Esophagus (tissue), 2 donors: Measurements from ENCODE around the gene TRPM5. TPM values are rescaled to one million over a fixed set of nuclear protein-coding genes. Genes with fewer than 3 reads are reported as not detected.

Source experiments
- H3K27ac ChIP-seq, 2 donors: one replicate each; pipeline ENCODE4 v1.5.1; 2013; ENCODE audit warnings: low read depth in 2 of 2, mild to moderate bottlenecking in 2 of 2, inconsistent platforms in 1 of 2, low read length in 1 of 2, moderate library complexity in 1 of 2
- H3K27me3 ChIP-seq, 2 donors: one replicate each; pipeline ENCODE4 v1.6.1; 2013; ENCODE audit warnings: low read length in 2 of 2, control low read depth in 1 of 2, mild to moderate bottlenecking in 1 of 2; ENCODE audit not compliant: insufficient read depth in 2 of 2, control insufficient read depth in 1 of 2
- H3K36me3 ChIP-seq, 2 donors: one replicate each; pipeline ENCODE4 v1.6.1; 2013; ENCODE audit warnings: low read length in 1 of 2; ENCODE audit not compliant: control insufficient read depth in 2 of 2, insufficient read depth in 2 of 2
- H3K4me1 ChIP-seq, 2 donors: one replicate each; pipeline ENCODE4 v1.6.1; 2013; ENCODE audit warnings: low read length in 1 of 2; ENCODE audit not compliant: control insufficient read depth in 2 of 2, insufficient read depth in 2 of 2
- H3K4me3 ChIP-seq, 2 donors: one replicate each; pipeline ENCODE4 v1.5.1; 2013; ENCODE audit warnings: low read length in 2 of 2, mild to moderate bottlenecking in 2 of 2, low read depth in 1 of 2, moderate library complexity in 1 of 2
- H3K9me3 ChIP-seq, 2 donors: one replicate each; pipeline ENCODE4 v1.6.1; 2013; ENCODE audit warnings: mild to moderate bottlenecking in 2 of 2, low read depth in 1 of 2, low read length in 1 of 2, moderate library complexity in 1 of 2; ENCODE audit not compliant: control insufficient read depth in 2 of 2, insufficient read depth in 1 of 2
- WGBS, 2 donors: extraction: QIAGEN DNeasy Blood & Tissue Kit; methylation state at CpG; one replicate each; pipeline ENCODE4 v1.1.7; 2013; 5-methylcytosine and 5-hydroxymethylcytosine counted together
- polyA plus RNA-seq, 2 donors: library from polyadenylated mRNA; stranded (reverse); fragments of 200-250 nt; gene quantifications; one replicate each; pipeline ENCODE4 v1.2.3, GENCODE V29; 2013
- donor health status: healthy with polysubstance abuse.
- donor health status: Bipolar disorder and iron deficiency.

TRPM5 gene
- polyA plus RNA-seq, 2 donors = 0.01 TPM; not detected in 1

DNA sequence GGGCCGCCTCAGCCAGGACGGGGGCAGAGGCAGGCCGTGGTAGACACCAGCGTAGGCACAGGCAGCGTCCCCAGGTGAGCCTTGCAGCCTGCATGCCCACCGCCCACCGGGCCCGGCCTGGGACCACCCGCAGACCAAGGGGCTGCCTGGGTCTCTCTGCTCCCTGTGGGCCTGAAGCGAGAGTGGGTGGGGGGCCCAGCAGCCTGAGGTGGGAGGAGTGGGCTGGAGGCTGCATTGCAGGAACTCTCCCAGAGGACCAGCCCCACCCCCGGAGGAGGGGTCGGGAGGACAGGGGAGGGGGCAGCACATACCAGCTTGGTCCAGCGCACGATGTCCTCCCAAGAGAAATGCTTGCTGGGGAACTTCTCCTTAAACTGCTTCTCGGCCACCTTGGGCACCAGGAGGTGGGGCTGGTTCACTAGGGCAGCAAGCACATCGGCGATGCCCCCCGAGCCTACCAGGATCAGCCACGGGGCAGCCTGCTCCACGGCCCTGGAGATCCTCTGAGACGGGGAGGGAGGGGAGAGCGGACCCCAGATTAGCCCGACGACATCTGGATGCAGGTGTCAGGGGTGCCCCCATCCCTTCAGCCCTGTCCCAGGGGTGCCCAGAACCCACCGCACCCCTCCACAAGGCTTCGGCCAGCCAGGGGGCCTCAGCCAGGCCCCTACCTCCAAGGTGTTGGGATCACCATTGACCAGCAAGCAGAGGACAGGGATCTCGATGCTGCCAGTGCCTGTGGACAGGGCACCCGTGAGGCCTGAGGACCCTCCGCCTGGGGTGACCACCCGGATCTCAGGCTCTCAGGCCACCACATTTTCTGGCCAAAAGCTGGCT lies 26.2 kb downstream of the TRPM5 start:
- H3K4me3 ChIP-seq = no peak overlapping the region
- H3K36me3 ChIP-seq = no peaks in the 10 kb centered on the region
- no peak overlapping the region for H3K27ac ChIP-seq
- H3K9me3 ChIP-seq = no peaks in the 10 kb centered on the region
- 72 to 81% methylated on average over 30 of the region's 30 CpGs for WGBS, 2 donors
- peaks cover 0 to 4% of the 10 kb centered on the region in 2 donors for H3K4me1 ChIP-seq
- H3K27me3 ChIP-seq = peaks cover 0 to 3% of the 10 kb centered on the region in 2 donors

- H3K36me3 ChIP-seq = no peaks in the 10 kb centered on the region
- no peaks in the 10 kb centered on the region for H3K9me3 ChIP-seq
- H3K4me1 ChIP-seq = peaks cover 0 to 4% of the 10 kb centered on the region in 2 donors
- peaks cover 0 to 3% of the 10 kb centered on the region in 2 donors for H3K27me3 ChIP-seq
- H3K4me3 ChIP-seq = no peak overlapping the region
- H3K27ac ChIP-seq = no peak overlapping the region
- 69 to 74% methylated on average over 18 of the region's 18 CpGs for WGBS, 2 donors
Measured at GRCh38 chr11:2416765-2417164, 27.5 kb downstream of the TRPM5 start.

DNA sequence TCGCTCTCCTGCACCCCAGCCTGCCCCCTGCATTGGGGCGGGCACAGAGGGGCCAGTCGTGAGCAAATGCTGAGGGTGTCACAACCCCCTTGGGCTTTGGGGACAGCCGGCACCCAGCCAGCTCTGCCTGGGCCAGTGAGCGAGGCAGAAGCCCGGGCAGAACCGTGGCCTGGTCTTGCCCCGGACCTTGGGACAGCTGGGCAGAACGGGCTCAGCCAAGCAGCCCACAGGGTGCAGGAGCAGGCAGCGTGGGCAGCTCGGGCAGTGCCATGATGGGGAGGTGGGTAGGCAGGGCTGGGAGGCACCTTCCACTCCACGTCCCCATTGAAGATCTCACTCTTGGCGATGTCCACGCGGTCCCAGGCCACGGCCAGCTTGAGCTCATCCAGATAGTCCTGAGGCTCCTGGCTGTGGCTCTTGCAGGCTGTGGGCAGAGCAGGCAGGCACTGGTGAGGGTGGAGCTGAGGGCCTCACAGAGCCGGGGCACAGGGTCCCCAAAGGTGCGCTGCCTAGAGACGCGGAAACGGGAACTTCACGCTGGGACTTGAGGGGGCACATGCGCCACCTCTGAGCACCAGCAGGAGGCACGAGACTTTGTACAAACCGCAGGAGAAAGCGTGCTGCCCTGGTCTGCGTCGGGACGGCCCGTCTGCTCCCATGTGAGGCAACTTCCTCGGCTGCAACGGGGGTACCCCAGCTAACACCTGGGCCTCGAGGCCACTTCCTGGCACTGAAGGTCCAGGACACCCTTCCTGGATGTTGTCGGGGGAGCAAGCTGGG lies 28.5 kb downstream of the TRPM5 start:
- no peak overlapping the region for H3K4me3 ChIP-seq
- WGBS, 2 donors = 78 to 81% methylated on average over 34 of the region's 34 CpGs
- H3K27ac ChIP-seq = no peak overlapping the region
- peaks cover 0 to under 1% of the 10 kb centered on the region in 2 donors for H3K27me3 ChIP-seq
- no peaks in the 10 kb centered on the region for H3K9me3 ChIP-seq
- peaks cover 0 to 4% of the 10 kb centered on the region in 2 donors for H3K4me1 ChIP-seq
- no peaks in the 10 kb centered on the region for H3K36me3 ChIP-seq

GRCh38 chr11:2415171-2415570 lies 29.1 kb downstream of the TRPM5 start:
- Histone ChIP-seq H3K4me3 (no peak overlapping the region), H3K9me3 (no peaks in the 10 kb centered on the region), H3K36me3 (no peaks in the 10 kb centered on the region), H3K4me1 (peaks cover 0 to 2% of the 10 kb centered on the region in 2 donors), H3K27me3 (no peaks in the 10 kb centered on the region), H3K27ac (no peak overlapping the region)
- WGBS, 2 donors = 82 to 84% methylated on average over 27 to 28 of the region's 28 CpGs

DNA sequence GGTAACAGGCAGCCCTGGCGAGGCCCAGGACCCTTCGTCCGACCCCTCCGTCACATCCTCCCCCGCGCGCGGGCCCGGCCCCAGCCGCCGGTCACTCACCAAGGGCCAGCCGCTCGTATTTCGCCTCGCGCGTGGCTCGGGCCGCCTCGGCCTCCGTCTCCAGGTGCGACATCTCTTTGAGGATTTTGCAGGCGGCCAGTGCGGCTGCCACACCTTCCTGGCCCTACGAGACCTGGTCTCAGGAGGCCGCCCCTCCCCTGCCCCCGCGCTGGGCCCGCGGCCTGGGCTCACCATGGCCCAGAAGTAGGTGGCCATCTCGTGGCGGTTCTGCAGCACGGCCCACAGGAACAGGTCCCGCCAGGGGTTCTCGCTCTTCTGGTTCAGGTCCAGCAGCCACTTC lies 29.7 kb downstream of the TRPM5 start:
- Histone ChIP-seq H3K4me3 (no peak overlapping the region), H3K36me3 (no peaks in the 10 kb centered on the region), H3K27ac (no peak overlapping the region), H3K9me3 (no peaks in the 10 kb centered on the region), H3K4me1 (no peaks in the 10 kb centered on the region), H3K27me3 (no peaks in the 10 kb centered on the region)
- WGBS, 2 donors = 84 to 87% methylated on average over 35 of the region's 35 CpGs

DNA sequence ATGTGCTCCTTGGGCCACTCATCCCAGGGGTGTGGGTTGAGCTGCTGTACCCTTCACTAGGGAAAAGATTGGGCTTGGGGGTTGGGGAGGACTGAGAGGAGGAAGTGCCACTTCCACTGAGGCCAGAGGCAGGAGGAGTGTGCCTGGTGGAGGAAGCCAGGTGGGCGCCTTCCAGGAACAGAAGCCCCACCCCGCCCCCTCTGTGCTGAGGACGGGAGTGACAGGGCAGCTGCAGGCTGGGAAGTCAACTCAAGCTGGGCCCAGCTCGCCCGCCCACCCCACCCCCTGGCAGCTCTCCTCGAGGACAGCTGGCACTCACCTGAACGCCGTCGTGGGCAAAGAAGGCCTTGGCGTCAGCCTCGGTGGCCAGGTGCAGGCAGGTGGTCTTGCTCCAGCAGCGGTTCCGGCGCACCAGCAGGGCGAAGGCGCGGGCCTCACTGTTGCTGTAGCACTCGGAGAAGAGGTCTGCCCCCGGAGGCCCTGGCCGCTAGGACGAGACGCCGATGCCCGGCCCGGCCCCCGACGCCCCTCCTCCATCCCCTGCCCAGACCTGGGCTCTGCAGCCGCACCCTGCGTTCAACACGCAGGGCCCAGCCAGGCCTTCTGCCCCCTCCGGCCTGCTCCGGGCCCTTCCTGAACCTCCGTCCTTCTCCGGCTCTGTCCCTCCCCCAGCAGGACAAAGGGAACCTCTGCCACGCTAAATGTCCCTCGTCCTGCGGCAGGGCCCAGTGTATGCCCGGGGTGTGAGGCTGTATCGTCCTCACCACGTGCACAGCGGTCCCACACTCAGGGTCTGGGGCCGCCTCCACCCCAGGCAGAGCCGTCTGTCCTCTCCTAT lies 30.4 kb downstream of the TRPM5 start:
- no peak overlapping the region for H3K27ac ChIP-seq
- no peaks in the 10 kb centered on the region for H3K36me3 ChIP-seq
- H3K9me3 ChIP-seq = no peaks in the 10 kb centered on the region
- H3K27me3 ChIP-seq = no peaks in the 10 kb centered on the region
- H3K4me3 ChIP-seq = no peak overlapping the region
- no peaks in the 10 kb centered on the region for H3K4me1 ChIP-seq
- WGBS, 2 donors = 80 to 82% methylated on average over 39 to 43 of the region's 43 CpGs

- WGBS, 2 donors = 84 to 88% methylated on average over 6 of the region's 6 CpGs
- Histone ChIP-seq H3K4me3 (no peak overlapping the region), H3K27ac (no peak overlapping the region), H3K9me3 (peaks cover 0 to 2% of the 10 kb centered on the region in 2 donors), H3K4me1 (peaks cover under 1 to 3% of the 10 kb centered on the region in 2 donors), H3K36me3 (no peaks in the 10 kb centered on the region), H3K27me3 (no peaks in the 10 kb centered on the region)
Measured at GRCh38 chr11:2412323-2412722, 32.0 kb downstream of the TRPM5 start.

DNA sequence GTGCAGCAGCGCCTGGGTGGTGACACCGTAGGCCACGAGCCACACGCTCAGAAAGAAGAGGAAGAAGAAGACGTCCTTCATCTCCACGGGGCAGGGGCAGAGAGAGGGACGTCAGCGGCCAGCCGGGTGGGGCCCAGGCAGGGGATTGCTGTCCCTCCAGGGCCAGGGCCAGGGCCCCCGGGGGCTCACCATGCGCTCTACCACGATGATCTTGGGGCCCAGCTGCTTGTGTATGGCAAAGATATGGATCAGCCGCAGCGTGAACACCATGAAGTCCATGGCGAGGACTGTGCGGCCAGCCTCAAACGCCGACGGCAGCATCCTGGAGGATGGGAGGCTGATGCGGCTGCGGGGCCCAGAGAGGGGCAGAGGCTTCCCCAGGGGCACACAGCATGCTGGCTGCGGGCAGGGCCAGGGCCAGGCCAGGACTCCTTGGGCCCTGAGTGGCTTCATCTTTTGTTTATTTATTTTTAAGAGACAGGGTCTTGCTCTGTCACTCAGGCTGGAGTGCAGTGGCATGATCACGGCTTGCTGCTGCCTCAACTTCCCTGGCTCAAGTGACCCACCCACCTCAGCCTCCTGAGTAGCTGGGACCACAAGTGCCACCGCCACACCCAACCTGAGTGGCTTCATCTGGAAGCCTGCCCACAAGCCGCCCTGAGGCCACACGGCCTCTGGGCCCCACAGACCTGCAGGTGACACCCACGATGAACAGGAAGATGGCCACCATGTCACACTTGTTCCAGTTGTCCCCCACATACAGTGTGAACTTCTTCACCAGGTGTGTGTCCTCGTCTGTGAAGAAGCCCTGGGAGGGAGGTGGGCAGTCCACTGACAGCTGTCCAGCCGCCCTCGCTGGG lies 32.6 kb downstream of the TRPM5 start:
- Histone ChIP-seq H3K27ac (no peak overlapping the region), H3K9me3 (peaks cover 0 to 2% of the 10 kb centered on the region in 2 donors), H3K4me1 (peaks cover 3 to 8% of the 10 kb centered on the region in 2 donors), H3K4me3 (no peak overlapping the region), H3K36me3 (no peaks in the 10 kb centered on the region), H3K27me3 (no peaks in the 10 kb centered on the region)
- WGBS, 2 donors = 78 to 80% methylated on average over 30 of the region's 30 CpGs
